ENCODE measurements around the gene SF3A2. TPM values are rescaled to one million over a fixed set of nuclear protein-coding genes. Genes with fewer than 3 reads are reported as not detected.
"Not testable (repeated sequence)": the region's sequence is repeated elsewhere in the genome, so short reads cannot be mapped to it uniquely, and the experiment has no call there.

Gene SF3A2
- total and polyA plus RNA-seq, 12 donors = 3.9 to 110 (median 28.2) TPM

GRCh38 chr19:2199861-2200623 lies 36.6 kb upstream of the SF3A2 start:
- intact Hi-C loops (cut with DNase I) = no loop called here
- DNase-seq = no peak
- H3K27me3 ChIP-seq = no peaks in the 10 kb centered on the region
- no peaks in the 10 kb centered on the region for H3K4me1 ChIP-seq (replicated peaks in 1 of 2)
- H3K36me3 ChIP-seq (replicated peaks in 1 of 2) = peaks cover 0 to 27% of the 10 kb centered on the region in 2 donors
- TF ChIP-seq CTCF (IDR thresholded peaks at IDR 0.05) = no peak
- TF ChIP-seq POLR2A (IDR thresholded peaks at IDR 0.05) = no peak
- no peak overlapping the region for H3K4me3 ChIP-seq
- H3K27ac ChIP-seq = no peak overlapping the region
- no peaks in the 10 kb centered on the region for H3K9me3 ChIP-seq (replicated peaks in 1 of 3)
- WGBS, 4 donors = 93 to 94% (median 93%) methylated on average over 25 to 37 of the region's 37 CpGs

GRCh38 chr19:2200624-2201294 lies 35.9 kb upstream of the SF3A2 start:
- WGBS, 4 donors = 94 to 95% (median 95%) methylated on average over 41 to 50 of the region's 50 CpGs

GRCh38 chr19:2201473-2202148 lies 35.0 kb upstream of the SF3A2 start:
- DNase-seq = no peak
- WGBS, 4 donors = 91 to 96% (median 94%) methylated on average over 12 to 21 of the region's 21 CpGs
- intact Hi-C loops (cut with DNase I) = no loop called here

More at GRCh38 chr19:2200624-2201294, 35.9 kb upstream of the SF3A2 start:
- H3K9me3 ChIP-seq (replicated peaks in 1 of 3); H3K27ac ChIP-seq; DNase-seq; H3K27me3 ChIP-seq; intact Hi-C loops (cut with DNase I); H3K4me3 ChIP-seq; H3K4me1 ChIP-seq (replicated peaks in 1 of 2): not testable (repeated sequence)
- H3K36me3 ChIP-seq (replicated peaks in 1 of 2) = peaks cover 0 to 20% of the 10 kb centered on the region in 2 donors

GRCh38 chr19:2202366-2202765 lies 34.3 kb upstream of the SF3A2 start:
- TF ChIP-seq CTCF (IDR thresholded peaks at IDR 0.05) (no peak), POLR2A (IDR thresholded peaks at IDR 0.05) (no peak)
- H3K27me3 ChIP-seq = no peaks in the 10 kb centered on the region
- H3K9me3 ChIP-seq (replicated peaks in 1 of 3) = no peaks in the 10 kb centered on the region
- H3K4me3 ChIP-seq = no peak overlapping the region
- H3K4me1 ChIP-seq (replicated peaks in 1 of 2) = no peaks in the 10 kb centered on the region
- 94 to 98% (median 95%) methylated on average over 10 to 15 of the region's 15 CpGs for WGBS, 4 donors
- H3K27ac ChIP-seq = no peak overlapping the region
- H3K36me3 ChIP-seq (replicated peaks in 1 of 2) = peaks cover 0 to 23% of the 10 kb centered on the region in 2 donors
- DNase-seq = no peak
- intact Hi-C loops (cut with DNase I) = no loop called here

More at GRCh38 chr19:2201473-2202148, 35.0 kb upstream of the SF3A2 start:
- Histone ChIP-seq H3K36me3 (replicated peaks in 1 of 2) (peaks cover 0 to 15% of the 10 kb centered on the region in 2 donors), H3K27ac (no peak overlapping the region), H3K4me3 (no peak overlapping the region), H3K4me1 (replicated peaks in 1 of 2) (no peaks in the 10 kb centered on the region), H3K27me3 (no peaks in the 10 kb centered on the region), H3K9me3 (replicated peaks in 1 of 3) (no peaks in the 10 kb centered on the region)
- TF ChIP-seq CTCF (IDR thresholded peaks at IDR 0.05) = no peak
- no peak for TF ChIP-seq POLR2A (IDR thresholded peaks at IDR 0.05)
